Endodermal cell (in vitro differentiated cells): ENCODE data around the gene PRR36. TPM values are rescaled to one million over a fixed set of nuclear protein-coding genes. Genes with fewer than 3 reads are reported as not detected.

Source experiments
- DNase-seq: peaks from one replicate; pipeline ENCODE4 v3.0.0-alpha.2; 2017
- H3K27ac ChIP-seq: 2 replicates; pipeline ENCODE4 v1.5.1; 2013; ENCODE audit warnings: mild to moderate bottlenecking, low read depth, low read length, moderate library complexity
- H3K27me3 ChIP-seq: 2 replicates; pipeline ENCODE4 v1.6.1; 2013; ENCODE audit warnings: mild to moderate bottlenecking, low read length, moderate library complexity; ENCODE audit not compliant: insufficient read depth, control insufficient read depth, poor library complexity, severe bottlenecking
- H3K36me3 ChIP-seq: 2 replicates; pipeline ENCODE4 v1.7.0; 2013; ENCODE audit warnings: mild to moderate bottlenecking, low read length, moderate library complexity; ENCODE audit not compliant: control insufficient read depth, insufficient read depth
- H3K4me1 ChIP-seq: one replicate; pipeline ENCODE4 v1.7.0; 2013; ENCODE audit warnings: low read length; ENCODE audit not compliant: control insufficient read depth, insufficient read depth
- H3K4me3 ChIP-seq: 2 replicates; pipeline ENCODE4 v1.5.1; 2013; ENCODE audit warnings: mild to moderate bottlenecking, low read length, moderate library complexity
- H3K9ac ChIP-seq: 2 replicates; pipeline ENCODE4 v1.6.1; 2013; ENCODE audit warnings: mild to moderate bottlenecking, low read length, moderate library complexity; ENCODE audit not compliant: poor library complexity, severe bottlenecking; ENCODE audit errors: extremely low read depth
- H3K9me3 ChIP-seq: 2 replicates; pipeline ENCODE4 v1.6.1; 2013; ENCODE audit warnings: mild to moderate bottlenecking, low read length, moderate library complexity; ENCODE audit not compliant: control insufficient read depth
- H3K27ac Mint-ChIP-seq: 2 replicates; pipeline ENCODE4 v1.8.0; 2020; ENCODE audit warnings: mixed read lengths
- H3K27me3 Mint-ChIP-seq: 2 replicates; pipeline ENCODE4 v1.8.0; 2021; ENCODE audit warnings: mild to moderate bottlenecking, mixed read lengths; ENCODE audit not compliant: insufficient read depth
- H3K36me3 Mint-ChIP-seq: 2 replicates; pipeline ENCODE4 v1.8.0; 2020; ENCODE audit warnings: low read depth, mixed read lengths
- H3K4me1 Mint-ChIP-seq: 2 replicates; pipeline ENCODE4 v1.8.0; 2020; ENCODE audit warnings: mixed read lengths
- H3K4me3 Mint-ChIP-seq: 2 replicates; pipeline ENCODE4 v1.8.0; 2020; ENCODE audit warnings: mild to moderate bottlenecking, moderate library complexity, mixed read lengths
- H3K9me3 Mint-ChIP-seq: 2 replicates; pipeline ENCODE4 v1.8.0; 2020; ENCODE audit warnings: mild to moderate bottlenecking, mixed read lengths
- CTCF ChIP-seq: fragments of 200-600 bp; sonication (generic); conservative IDR thresholded peaks from 2 replicates; pipeline ENCODE4 v1.5.0; 2021; ENCODE audit warnings: antibody characterized with exemption, mild to moderate bottlenecking
- WGBS, 2 experiments: methylation state at CpG; one replicate each; pipeline versions ENCODE4 v1.1.5 to v1.1.7; 2013; ENCODE audit warnings: missing lambda C conversion rate in 2 of 2, mixed read lengths in 1 of 2; ENCODE audit not compliant: insufficient coverage in 1 of 2, insufficient read length in 1 of 2; 5-methylcytosine and 5-hydroxymethylcytosine counted together
- total RNA-seq, 2 donors: library from RNA; stranded (reverse); fragmentation: NEBNext Ultra II Directional in 1 of 2; extraction: Animal tissue kit (Norgen Biotek cat#: 25700) in 1 of 2; gene quantifications; 2 replicates in 1 of 2; 3 replicates in 1 of 2; pipeline ENCODE4 v1.2.1, GENCODE V29; 2021

The PRR36 gene
- total RNA-seq, 2 donors from 2014 or later, result 9.5 to 20.2 TPM

GRCh38 chr19:7885818-7886217 lies 11.6 kb upstream of the PRR36 start:
- H3K27me3 ChIP-seq, result no peaks in the 10 kb centered on the region
- DNase-seq, result no peak
- Mint-ChIP-seq H3K4me3 (no peak overlapping the region), H3K4me1 (no peaks in the 10 kb centered on the region), H3K9me3 (no peaks in the 10 kb centered on the region), H3K27me3 (peaks cover 41% of the 10 kb centered on the region), H3K36me3 (no peaks in the 10 kb centered on the region), H3K27ac (no peak overlapping the region)
- H3K9ac ChIP-seq, result no peak overlapping the region
- H3K9me3 ChIP-seq, result no peaks in the 10 kb centered on the region
- WGBS, 2 experiments, result 91 to 100% methylated on average over 4 to 6 of the region's 8 CpGs
- no peak overlapping the region for H3K27ac ChIP-seq
- no peak overlapping the region for H3K4me3 ChIP-seq
- no peaks in the 10 kb centered on the region for H3K4me1 ChIP-seq
- TF ChIP-seq CTCF, result no peak
- H3K36me3 ChIP-seq, result no peaks in the 10 kb centered on the region

- Histone ChIP-seq H3K36me3 (no peaks in the 10 kb centered on the region), H3K27me3 (no peaks in the 10 kb centered on the region), H3K9me3 (no peaks in the 10 kb centered on the region), H3K9ac (no peak overlapping the region), H3K4me1 (no peaks in the 10 kb centered on the region), H3K27ac (no peak overlapping the region), H3K4me3 (no peak overlapping the region)
- Mint-ChIP-seq H3K4me1 (no peaks in the 10 kb centered on the region), H3K4me3 (no peak overlapping the region), H3K27ac (no peak overlapping the region), H3K36me3 (no peaks in the 10 kb centered on the region), H3K9me3 (no peaks in the 10 kb centered on the region), H3K27me3 (peaks cover 31% of the 10 kb centered on the region)
- WGBS, 2 experiments, result 56 to 75% methylated on average over 1 to 2 of the region's 2 CpGs
- DNase-seq, result no peak
- TF ChIP-seq CTCF, result no peak
These were observed 9.8 kb upstream of the PRR36 start for GRCh38 chr19:7883796-7884570.

DNA sequence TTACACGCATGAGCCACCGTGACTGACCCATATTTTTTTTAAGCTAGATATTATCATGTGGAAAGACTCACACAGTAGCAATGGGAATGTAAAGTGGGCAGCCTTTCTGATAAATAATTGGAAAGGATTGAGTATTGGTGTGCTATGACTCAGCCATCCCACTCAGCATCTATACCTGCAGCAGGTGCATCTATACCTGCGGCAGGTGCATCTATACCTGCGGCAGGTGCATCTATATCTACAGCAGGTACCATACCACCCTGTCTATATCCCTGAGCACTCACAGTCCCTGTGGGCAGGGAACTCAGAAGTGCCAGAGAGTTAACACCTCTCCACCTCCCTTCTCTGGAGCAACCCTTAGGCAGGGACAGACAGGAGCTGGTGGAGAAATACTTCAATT lies 8.9 kb upstream of the PRR36 start:
- Histone ChIP-seq H3K4me1 (no peaks in the 10 kb centered on the region), H3K36me3 (no peaks in the 10 kb centered on the region), H3K9me3 (no peaks in the 10 kb centered on the region), H3K9ac (no peak overlapping the region), H3K27ac (no peak overlapping the region), H3K27me3 (no peaks in the 10 kb centered on the region), H3K4me3 (no peak overlapping the region)
- no peak for DNase-seq
- 95 to 100% methylated on average over 2 to 4 of the region's 4 CpGs for WGBS, 2 experiments
- H3K36me3 Mint-ChIP-seq, result no peaks in the 10 kb centered on the region
- no peak overlapping the region for H3K27ac Mint-ChIP-seq
- H3K4me1 Mint-ChIP-seq, result no peaks in the 10 kb centered on the region
- H3K27me3 Mint-ChIP-seq, result peaks cover 27% of the 10 kb centered on the region
- H3K4me3 Mint-ChIP-seq, result no peak overlapping the region
- H3K9me3 Mint-ChIP-seq, result no peaks in the 10 kb centered on the region
- no peak for TF ChIP-seq CTCF
